ENCODE results near the gene PDE9A. TPM values are rescaled to one million over a fixed set of nuclear protein-coding genes. Genes with fewer than 3 reads are reported as not detected.

Gene PDE9A
- total and polyA plus RNA-seq, 2 experiments from 2014 or later, result 26.5 to 31.1 TPM

DNA sequence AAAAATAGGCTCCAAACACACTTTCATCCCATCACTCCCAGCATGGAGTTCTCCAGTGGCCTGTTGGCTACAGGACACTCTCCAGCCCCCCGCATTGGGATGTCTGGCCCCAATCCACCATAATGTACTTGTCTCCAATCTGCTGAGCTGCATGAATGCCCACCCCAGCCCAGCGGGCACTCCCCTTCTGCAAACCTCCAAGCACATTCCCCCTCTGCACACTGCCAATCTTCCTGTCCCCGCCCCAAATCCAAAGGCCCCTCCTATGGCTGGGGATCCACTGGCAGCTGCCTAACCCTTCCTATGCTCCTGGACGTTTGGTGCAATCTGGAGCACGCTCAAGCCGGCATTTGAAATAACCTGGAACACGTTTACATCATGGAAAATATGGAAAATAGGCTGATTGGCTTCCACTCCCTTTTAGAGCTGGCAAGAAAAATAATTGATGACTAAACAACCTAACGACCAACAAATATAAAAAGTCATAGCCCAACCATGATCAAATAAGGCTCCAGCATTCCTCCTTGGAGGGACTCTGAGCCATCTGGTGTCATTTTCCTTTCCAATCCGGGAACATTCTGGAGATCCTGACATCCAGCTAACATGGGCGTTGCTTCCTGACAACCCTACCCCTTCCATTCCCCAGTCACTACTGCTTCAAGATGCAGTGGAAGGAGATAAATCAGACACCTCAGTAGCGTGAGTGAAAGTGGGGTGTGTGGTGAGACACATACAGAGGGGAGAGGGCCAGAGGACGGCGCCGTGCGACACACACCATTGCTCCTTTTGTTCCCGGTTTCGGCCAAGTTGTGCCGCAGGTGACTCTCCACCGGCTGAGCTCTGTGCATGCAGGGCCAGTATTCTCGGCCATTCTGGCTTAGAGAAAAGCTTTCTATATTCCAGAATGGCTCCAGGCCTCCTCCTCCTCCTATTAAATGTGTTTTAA lies 41.6 kb downstream of the PDE9A start:
- peaks cover 18% of the 10 kb centered on the region for H3K36me3 Mint-ChIP-seq (ENCODE audit: low read depth)
- H3K4me1 ChIP-seq (ENCODE audit: insufficient read depth), result no peaks in the 10 kb centered on the region
- no peak overlapping the region for H3K4me3 ChIP-seq
- peaks cover 5% of the 10 kb centered on the region; the same call in 1 of the 2 replicates for H3K36me3 ChIP-seq (ENCODE audit: insufficient read depth)
- no peaks in the 10 kb centered on the region for H3K9me3 Mint-ChIP-seq
- peaks cover 4% of the 10 kb centered on the region for H3K27me3 Mint-ChIP-seq (ENCODE audit: insufficient read depth, low read depth, poor library complexity)
- no peaks in the 10 kb centered on the region for H3K79me2 ChIP-seq (replicated peaks; ENCODE audit: insufficient read depth)
- 0 out of 2 replicates have a peak, but pooled peaks cover 4% of the 10 kb centered on the region for H4K20me1 ChIP-seq (replicated peaks; ENCODE audit: insufficient read depth)
- no peaks in the 10 kb centered on the region for H3K27me3 ChIP-seq (ENCODE audit: insufficient read depth)
- H3F3A ChIP-seq (replicated peaks; ENCODE audit: low read depth), result no peaks in the 10 kb centered on the region
- H3K4me2 ChIP-seq, result no peak overlapping the region
- TF ChIP-seq, protein P1, sequence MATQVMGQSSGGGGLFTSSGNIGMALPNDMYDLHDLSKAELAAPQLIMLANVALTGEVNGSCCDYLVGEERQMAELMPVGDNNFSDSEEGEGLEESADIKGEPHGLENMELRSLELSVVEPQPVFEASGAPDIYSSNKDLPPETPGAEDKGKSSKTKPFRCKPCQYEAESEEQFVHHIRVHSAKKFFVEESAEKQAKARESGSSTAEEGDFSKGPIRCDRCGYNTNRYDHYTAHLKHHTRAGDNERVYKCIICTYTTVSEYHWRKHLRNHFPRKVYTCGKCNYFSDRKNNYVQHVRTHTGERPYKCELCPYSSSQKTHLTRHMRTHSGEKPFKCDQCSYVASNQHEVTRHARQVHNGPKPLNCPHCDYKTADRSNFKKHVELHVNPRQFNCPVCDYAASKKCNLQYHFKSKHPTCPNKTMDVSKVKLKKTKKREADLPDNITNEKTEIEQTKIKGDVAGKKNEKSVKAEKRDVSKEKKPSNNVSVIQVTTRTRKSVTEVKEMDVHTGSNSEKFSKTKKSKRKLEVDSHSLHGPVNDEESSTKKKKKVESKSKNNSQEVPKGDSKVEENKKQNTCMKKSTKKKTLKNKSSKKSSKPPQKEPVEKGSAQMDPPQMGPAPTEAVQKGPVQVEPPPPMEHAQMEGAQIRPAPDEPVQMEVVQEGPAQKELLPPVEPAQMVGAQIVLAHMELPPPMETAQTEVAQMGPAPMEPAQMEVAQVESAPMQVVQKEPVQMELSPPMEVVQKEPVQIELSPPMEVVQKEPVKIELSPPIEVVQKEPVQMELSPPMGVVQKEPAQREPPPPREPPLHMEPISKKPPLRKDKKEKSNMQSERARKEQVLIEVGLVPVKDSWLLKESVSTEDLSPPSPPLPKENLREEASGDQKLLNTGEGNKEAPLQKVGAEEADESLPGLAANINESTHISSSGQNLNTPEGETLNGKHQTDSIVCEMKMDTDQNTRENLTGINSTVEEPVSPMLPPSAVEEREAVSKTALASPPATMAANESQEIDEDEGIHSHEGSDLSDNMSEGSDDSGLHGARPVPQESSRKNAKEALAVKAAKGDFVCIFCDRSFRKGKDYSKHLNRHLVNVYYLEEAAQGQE (IDR thresholded peaks at IDR 0.05; ENCODE audit: unreplicated experiment), result no peak
- no peak for TF ChIP-seq STAT1 (IDR thresholded peaks at IDR 0.05; ENCODE audit: unreplicated experiment)
- DNase-seq (ENCODE audit: low spot score), result no peak
- no peak overlapping the region for H2AFZ ChIP-seq
- H3K27ac Mint-ChIP-seq, result no peak overlapping the region
- no peak overlapping the region for H3K4me3 Mint-ChIP-seq
- ATAC-seq, result no peak
- peaks cover 9% of the 10 kb centered on the region for H3K9me2 ChIP-seq (ENCODE audit: insufficient read depth)
- H3K4me1 Mint-ChIP-seq, result no peaks in the 10 kb centered on the region; the same call in 2 of the 3 replicates
- no peak overlapping the region for H3K27ac ChIP-seq (ENCODE audit: low read depth)

DNA sequence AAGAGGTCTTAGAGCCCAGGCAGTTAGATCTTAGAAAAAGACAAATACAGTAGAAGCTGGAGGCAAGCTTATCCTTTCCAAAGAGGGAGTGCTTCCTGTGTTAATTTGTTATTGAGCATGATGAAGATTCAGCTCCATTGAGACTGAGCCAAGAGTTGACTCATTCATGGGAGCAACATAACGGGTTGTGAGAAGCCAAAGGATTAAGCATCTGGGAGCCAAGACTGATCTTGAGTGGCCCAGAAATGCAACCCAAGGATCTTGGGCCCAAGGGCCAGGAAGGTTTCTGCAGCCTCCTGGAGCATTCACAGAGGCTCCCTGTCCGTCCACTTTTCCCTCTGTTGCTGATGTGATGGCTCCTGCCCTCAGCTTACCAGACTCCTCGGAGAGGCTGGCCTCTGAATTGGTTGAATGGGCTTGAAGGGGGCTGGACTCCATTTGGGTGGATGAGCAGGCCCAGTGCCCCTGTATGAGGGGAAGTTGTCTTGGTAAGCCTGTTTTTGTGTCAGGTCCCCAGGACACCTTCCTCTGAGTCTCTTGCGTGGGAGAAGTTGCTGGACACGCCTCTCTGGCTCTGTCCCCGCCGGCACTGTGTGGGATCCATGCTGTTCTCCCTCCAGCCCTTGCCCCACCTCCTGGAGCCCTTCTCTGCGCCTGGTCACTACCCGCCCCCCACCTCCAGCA lies 42.4 kb downstream of the PDE9A start:
- Mint-ChIP-seq H3K9me3 (no peaks in the 10 kb centered on the region), H3K27me3 (ENCODE audit: insufficient read depth, low read depth, poor library complexity) (peaks cover 4% of the 10 kb centered on the region), H3K36me3 (ENCODE audit: low read depth) (peaks cover 25% of the 10 kb centered on the region), H3K4me1 (no peaks in the 10 kb centered on the region; the same call in 2 of the 3 replicates), H3K4me3 (no peak overlapping the region), H3K27ac (no peak overlapping the region)
- Histone ChIP-seq H3K4me3 (no peak overlapping the region), H3K79me2 (replicated peaks; ENCODE audit: insufficient read depth) (no peaks in the 10 kb centered on the region), H3K4me1 (ENCODE audit: insufficient read depth) (no peaks in the 10 kb centered on the region), H4K20me1 (replicated peaks; ENCODE audit: insufficient read depth) (0 out of 2 replicates have a peak, but pooled peaks cover 4% of the 10 kb centered on the region), H3K9me2 (ENCODE audit: insufficient read depth) (peaks cover 9% of the 10 kb centered on the region), H3K27me3 (ENCODE audit: insufficient read depth) (no peaks in the 10 kb centered on the region), H3K36me3 (ENCODE audit: insufficient read depth) (peaks cover 5% of the 10 kb centered on the region; the same call in 1 of the 2 replicates), H3K27ac (ENCODE audit: low read depth) (no peak overlapping the region), H2AFZ (no peak overlapping the region), H3F3A (replicated peaks; ENCODE audit: low read depth) (no peaks in the 10 kb centered on the region), H3K4me2 (no peak overlapping the region)
- ATAC-seq (no peak), DNase-seq (ENCODE audit: low spot score) (no peak)
- TF ChIP-seq, protein P2, sequence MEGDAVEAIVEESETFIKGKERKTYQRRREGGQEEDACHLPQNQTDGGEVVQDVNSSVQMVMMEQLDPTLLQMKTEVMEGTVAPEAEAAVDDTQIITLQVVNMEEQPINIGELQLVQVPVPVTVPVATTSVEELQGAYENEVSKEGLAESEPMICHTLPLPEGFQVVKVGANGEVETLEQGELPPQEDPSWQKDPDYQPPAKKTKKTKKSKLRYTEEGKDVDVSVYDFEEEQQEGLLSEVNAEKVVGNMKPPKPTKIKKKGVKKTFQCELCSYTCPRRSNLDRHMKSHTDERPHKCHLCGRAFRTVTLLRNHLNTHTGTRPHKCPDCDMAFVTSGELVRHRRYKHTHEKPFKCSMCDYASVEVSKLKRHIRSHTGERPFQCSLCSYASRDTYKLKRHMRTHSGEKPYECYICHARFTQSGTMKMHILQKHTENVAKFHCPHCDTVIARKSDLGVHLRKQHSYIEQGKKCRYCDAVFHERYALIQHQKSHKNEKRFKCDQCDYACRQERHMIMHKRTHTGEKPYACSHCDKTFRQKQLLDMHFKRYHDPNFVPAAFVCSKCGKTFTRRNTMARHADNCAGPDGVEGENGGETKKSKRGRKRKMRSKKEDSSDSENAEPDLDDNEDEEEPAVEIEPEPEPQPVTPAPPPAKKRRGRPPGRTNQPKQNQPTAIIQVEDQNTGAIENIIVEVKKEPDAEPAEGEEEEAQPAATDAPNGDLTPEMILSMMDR (conservative IDR thresholded peaks at IDR 0.05; ENCODE audit: low read depth in 2 of 2), result no peak
- TF ChIP-seq, protein P3, sequence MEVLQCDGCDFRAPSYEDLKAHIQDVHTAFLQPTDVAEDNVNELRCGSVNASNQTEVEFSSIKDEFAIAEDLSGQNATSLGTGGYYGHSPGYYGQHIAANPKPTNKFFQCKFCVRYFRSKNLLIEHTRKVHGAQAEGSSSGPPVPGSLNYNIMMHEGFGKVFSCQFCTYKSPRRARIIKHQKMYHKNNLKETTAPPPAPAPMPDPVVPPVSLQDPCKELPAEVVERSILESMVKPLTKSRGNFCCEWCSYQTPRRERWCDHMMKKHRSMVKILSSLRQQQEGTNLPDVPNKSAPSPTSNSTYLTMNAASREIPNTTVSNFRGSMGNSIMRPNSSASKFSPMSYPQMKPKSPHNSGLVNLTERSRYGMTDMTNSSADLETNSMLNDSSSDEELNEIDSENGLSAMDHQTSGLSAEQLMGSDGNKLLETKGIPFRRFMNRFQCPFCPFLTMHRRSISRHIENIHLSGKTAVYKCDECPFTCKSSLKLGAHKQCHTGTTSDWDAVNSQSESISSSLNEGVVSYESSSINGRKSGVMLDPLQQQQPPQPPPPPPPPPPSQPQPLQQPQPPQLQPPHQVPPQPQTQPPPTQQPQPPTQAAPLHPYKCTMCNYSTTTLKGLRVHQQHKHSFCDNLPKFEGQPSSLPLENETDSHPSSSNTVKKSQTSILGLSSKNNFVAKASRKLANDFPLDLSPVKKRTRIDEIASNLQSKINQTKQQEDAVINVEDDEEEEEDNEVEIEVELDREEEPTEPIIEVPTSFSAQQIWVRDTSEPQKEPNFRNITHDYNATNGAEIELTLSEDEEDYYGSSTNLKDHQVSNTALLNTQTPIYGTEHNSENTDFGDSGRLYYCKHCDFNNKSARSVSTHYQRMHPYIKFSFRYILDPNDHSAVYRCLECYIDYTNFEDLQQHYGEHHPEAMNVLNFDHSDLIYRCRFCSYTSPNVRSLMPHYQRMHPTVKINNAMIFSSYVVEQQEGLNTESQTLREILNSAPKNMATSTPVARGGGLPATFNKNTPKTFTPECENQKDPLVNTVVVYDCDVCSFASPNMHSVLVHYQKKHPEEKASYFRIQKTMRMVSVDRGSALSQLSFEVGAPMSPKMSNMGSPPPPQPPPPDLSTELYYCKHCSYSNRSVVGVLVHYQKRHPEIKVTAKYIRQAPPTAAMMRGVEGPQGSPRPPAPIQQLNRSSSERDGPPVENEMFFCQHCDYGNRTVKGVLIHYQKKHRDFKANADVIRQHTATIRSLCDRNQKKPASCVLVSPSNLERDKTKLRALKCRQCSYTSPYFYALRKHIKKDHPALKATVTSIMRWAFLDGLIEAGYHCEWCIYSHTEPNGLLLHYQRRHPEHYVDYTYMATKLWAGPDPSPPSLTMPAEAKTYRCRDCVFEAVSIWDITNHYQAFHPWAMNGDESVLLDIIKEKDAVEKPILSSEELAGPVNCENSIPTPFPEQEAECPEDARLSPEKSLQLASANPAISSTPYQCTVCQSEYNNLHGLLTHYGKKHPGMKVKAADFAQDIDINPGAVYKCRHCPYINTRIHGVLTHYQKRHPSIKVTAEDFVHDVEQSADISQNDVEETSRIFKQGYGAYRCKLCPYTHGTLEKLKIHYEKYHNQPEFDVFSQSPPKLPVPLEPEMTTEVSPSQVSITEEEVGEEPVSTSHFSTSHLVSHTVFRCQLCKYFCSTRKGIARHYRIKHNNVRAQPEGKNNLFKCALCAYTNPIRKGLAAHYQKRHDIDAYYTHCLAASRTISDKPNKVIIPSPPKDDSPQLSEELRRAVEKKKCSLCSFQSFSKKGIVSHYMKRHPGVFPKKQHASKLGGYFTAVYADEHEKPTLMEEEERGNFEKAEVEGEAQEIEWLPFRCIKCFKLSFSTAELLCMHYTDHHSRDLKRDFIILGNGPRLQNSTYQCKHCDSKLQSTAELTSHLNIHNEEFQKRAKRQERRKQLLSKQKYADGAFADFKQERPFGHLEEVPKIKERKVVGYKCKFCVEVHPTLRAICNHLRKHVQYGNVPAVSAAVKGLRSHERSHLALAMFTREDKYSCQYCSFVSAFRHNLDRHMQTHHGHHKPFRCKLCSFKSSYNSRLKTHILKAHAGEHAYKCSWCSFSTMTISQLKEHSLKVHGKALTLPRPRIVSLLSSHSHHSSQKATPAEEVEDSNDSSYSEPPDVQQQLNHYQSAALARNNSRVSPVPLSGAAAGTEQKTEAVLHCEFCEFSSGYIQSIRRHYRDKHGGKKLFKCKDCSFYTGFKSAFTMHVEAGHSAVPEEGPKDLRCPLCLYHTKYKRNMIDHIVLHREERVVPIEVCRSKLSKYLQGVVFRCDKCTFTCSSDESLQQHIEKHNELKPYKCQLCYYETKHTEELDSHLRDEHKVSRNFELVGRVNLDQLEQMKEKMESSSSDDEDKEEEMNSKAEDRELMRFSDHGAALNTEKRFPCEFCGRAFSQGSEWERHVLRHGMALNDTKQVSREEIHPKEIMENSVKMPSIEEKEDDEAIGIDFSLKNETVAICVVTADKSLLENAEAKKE (CRISPR knock-in tag; IDR thresholded peaks at IDR 0.05), result no peak
- no peak for TF ChIP-seq ZNF331 (CRISPR knock-in tag; IDR thresholded peaks at IDR 0.05; ENCODE audit: low read depth)
- no peak for TF ChIP-seq CREB1 (CRISPR knock-in tag; IDR thresholded peaks at IDR 0.05; ENCODE audit: low read depth)
- no peak for TF ChIP-seq EZH2phosphoT487 (IDR thresholded peaks at IDR 0.05; ENCODE audit: unreplicated experiment)
